Tongue (tissue), 2 donors: ENCODE data around the gene TMEM45A. TPM values are rescaled to one million over a fixed set of nuclear protein-coding genes. Genes with fewer than 3 reads are reported as not detected.
"Not testable (repeated sequence)": the region's sequence is repeated elsewhere in the genome, so short reads cannot be mapped to it uniquely, and the experiment has no call there.

Experiments used
- DNase-seq: peaks from one replicate; pipeline ENCODE4 v3.0.0-alpha.2; 2015
- total RNA-seq: library from RNA; depleted of rRNA; stranded (reverse); fragments of >200 nt; gene quantifications from one replicate; pipeline ENCODE4 v1.2.3, GENCODE V29; 2014

Gene TMEM45A
- total RNA-seq, 1 donor from 2014 or later = 19.9 TPM

DNA sequence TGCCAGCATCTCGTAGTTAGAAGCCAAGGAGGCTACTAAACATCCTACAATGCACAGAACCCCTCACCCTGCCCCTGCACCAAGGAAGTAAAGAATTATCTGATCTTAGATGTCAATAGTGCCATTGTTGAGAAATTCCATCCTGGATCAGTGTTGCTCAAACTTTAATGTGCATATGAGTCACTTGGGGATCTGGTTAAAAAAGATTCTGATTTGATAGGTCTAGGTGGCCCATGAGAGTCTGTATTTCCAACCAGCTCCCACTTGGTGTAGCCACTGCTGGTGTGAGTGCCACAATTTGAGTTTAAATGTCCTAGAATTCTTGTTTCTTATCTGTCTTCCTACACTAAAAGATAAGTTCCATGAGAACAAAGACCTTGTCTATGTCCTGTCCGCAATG is 43.7 kb downstream of the TMEM45A start:
- DNase-seq = no peak

- no peak for DNase-seq
These were observed 45.4 kb downstream of the TMEM45A start for GRCh38 chr3:100537646-100538338.

- no peak for DNase-seq
These were observed 45.9 kb downstream of the TMEM45A start for GRCh38 chr3:100538339-100538706.

- DNase-seq = no peak
These were observed 48.4 kb downstream of the TMEM45A start for GRCh38 chr3:100540791-100541334.

DNA sequence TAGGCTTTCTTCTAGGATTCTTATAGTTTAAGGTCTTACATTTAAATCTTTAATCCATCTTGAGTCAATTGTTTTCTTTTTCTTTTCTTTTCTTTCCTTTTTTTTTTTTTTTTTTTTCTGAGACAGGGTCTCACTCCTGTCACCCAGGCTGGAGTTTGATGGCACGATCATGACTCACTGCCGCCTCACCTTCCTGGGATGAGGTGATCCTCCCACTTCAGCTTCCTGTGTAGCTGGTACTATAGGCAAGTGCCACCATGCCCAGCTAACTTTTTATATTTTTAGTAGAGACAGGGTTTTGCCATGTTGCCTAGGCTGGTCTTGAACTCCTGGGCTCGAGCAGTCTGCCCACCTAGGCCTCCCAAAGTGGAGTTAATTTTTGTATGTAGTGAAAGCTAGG is 49.0 kb downstream of the TMEM45A start:
- DNase-seq = not testable (repeated sequence)

GRCh38 chr3:100545371-100545770 is 53.0 kb downstream of the TMEM45A start:
- DNase-seq = no peak

DNA sequence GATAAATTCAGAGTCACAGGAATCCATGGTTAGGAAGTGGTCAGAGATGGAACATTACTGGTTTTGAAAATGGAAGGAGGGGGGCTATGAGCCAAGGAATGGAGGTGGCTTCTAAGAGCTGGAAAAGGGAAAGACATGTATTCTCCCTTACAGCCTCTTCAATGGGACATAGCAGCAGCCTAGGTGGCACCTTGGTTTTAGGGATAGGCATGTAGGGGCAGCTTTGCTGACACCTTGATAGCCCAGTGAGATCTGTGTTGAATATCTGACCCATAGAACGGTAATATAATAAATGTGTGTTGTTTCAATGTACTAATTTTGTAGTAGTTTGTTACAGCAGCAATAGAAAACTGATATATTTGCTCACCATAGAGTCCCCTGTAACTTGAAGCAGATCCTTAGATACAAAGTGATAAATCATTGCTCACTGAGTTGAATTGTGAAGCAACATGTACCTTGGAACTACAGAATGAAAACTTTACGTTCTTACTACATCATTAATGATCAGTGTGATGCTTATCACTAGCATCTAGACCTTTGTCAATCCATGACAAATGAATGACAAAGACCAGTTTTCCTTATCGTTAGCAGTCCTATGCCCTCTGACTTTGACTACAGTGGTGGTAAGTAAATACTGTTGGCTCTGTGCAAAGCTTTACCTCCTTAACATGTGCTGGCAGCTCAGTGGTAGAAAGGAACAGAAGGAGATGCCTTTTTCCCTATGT is 53.8 kb downstream of the TMEM45A start:
- DNase-seq = no peak

DNA sequence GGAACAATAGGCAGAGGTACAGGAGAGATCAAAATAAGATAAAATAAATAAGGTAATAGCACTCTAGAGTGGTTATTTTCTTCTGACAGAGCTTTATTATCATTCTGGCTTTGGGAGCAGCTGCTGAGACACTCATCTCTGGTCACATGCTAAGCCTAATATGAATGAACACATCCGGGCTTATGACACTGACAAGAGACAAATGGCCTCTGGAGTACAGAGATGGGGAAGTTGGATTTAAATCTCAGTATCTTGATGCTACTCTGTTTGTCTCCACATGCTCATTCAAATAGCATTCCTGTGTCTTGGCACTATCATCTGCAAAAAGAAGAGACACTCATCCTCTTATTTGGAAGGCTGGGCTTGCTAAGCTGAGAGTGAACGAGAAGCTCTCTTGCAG is 55.6 kb downstream of the TMEM45A start:
- peak; percentile 38 for DNase-seq

GRCh38 chr3:100553618-100554372 is 61.4 kb downstream of the TMEM45A start:
- DNase-seq = no peak

DNA sequence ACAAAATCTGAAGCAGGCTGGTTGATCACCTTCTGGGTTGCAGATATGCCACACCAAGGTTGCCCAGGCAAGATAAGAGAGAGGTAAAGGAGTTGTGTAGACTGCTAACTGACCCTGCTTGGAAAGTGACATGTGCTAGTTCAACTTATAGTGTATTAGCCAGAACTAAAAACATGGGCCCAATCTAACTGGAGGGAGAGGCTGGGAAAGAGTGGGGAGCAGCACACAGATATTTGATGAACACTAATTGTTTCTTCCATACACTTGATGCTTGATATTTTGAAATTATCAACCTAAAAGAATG is 61.9 kb downstream of the TMEM45A start:
- DNase-seq = no peak

DNA sequence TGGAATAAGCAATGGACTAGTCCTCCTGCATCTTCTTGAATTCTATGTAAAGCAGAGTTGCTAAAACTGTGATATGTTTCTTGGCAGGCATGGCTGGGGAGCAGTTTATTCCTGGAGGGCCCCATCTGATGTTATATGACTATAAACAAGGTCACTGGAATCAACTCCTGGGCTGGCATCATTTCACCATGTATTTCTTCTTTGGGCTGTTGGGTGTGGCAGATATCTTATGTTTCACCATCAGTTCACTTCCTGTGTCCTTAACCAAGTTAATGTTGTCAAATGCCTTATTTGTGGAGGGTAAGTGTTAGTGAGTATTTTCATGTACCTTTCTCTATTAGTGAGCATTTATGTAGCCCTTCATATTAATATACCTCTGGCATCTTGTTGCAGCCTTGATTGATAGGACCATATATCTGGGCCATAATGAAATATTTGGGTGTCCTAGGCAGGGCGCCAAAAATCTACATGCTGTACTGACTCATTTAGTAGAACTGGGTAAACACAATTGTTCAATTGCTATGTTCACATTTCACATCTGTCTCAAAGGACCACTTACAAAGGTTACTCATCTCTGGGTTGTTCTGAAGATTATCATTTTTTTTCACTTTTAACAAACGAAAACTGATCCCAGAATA is 64.4 kb downstream of the TMEM45A start:
- no peak for DNase-seq

DNA sequence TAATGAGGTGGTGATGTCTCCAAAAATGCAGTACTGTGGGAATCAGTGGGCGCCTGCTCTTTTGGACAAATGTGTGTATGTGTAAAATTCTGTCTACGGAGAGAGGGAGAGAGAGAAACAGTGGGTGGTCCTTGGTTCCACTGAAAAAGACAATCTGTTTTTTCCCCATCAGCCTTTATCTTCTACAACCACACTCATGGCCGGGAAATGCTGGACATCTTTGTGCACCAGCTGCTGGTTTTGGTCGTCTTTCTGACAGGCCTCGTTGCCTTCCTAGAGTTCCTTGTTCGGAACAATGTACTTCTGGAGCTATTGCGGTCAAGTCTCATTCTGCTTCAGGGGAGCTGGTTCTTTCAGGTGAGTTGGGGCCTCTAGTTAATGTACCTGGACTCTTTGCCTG is 65.8 kb downstream of the TMEM45A start:
- no peak for DNase-seq

- DNase-seq = no peak
These were observed 68.0 kb downstream of the TMEM45A start for GRCh38 chr3:100560426-100560825.

DNA sequence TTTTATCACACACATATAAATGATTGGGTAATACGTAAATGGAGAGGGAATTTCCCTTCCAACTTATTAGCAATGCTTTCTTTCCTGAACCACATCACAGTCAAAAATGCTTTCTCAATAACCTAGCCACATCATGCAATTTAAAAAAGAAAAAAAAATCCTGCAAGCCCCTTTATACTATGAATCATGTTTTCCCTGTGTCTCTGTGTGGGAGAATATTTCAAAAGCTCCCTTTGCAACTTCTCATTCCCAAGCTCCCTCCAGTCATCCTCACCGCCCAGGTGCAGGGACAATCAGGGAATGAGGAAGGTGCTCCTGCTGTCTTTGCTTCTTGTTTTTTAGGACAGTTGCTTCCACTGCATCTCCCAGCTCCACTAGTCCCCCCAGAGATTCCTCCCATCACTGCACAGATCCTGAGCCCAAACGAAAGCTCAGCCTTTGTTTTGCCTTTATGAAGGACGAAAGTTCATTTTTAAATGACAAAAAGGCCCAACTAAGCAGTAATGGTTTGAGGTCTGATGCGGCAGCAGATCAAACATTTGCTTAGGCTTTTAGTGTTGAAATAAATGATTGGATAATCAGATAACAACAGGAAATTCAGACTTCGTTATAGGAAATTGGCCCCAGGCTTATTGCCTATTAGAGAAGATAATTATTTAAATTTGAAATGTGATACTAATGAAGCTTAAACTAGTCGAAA is 69.2 kb downstream of the TMEM45A start:
- no peak for DNase-seq

GRCh38 chr3:100562224-100562857 is 69.9 kb downstream of the TMEM45A start:
- no peak for DNase-seq

DNA sequence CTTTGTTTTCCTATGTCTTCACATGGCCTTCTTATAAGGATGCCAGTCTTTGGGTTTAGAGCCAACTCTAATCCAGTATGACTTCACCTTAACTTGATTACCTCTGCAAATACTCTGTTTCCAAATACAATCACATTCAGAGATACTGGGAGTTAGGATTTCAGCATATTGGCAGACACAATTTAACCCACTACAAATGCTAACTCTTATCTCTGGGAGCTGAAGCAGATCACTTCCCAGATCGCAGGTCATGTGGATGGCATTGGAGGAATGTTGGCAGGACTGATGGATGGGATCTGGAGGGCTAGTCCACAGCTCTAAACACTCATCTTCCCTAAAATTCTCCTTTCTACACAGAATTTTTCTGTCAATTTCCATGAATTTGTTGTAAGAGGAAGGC is 70.8 kb downstream of the TMEM45A start:
- no peak for DNase-seq

DNA sequence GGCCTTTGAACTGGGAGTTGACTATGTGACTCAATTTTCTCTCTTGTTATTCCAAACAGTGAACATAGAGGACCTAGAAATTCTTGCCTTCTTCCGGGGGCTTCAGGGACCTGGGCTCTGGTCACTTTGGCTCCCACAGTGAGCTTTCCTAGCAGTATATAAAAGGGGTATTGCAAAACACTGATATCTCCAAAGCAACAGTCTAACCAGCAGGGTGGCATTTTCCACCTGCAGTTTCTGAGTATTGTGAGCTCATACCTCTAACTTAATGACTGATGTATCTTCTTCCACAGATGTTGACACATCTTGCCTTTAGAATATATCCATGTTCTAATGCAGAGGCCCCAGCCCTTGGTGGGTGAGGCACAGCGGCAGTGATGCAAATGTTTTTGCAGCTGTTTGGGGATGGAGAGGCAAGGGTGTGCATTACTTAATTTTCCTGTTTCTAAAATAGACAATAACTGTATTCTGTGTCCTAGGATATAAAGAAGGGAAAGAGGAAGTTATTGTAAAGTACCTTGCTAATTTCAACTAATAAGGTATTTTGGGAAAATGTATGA is 71.3 kb downstream of the TMEM45A start:
- no peak for DNase-seq

- DNase-seq = no peak
These were observed 78.4 kb downstream of the TMEM45A start for GRCh38 chr3:100570811-100571210.

- no peak for DNase-seq
These were observed 82.1 kb downstream of the TMEM45A start for GRCh38 chr3:100574536-100574935.

DNA sequence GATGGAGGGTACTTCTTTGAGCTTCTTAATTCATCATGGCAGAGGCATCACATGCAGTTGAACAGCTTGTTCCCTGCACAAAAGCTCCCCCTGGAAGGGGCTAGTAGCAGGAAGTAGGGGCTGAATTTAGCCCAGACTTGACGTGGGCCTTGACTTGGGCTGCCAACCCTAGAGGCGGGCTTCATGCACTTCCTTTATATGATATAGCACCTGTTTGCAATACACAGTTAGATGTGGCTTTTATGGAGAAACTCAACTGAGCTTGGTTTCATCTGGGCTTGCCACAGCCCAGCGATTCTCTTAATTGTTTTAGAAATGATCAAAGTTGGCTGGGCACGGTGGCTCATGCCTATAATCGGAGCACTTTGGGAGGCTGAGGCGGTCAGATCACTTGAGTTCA is 83.3 kb downstream of the TMEM45A start:
- no peak for DNase-seq

GRCh38 chr3:100577382-100578008 is 85.1 kb downstream of the TMEM45A start:
- DNase-seq = no peak
